WI38 (cell line): ENCODE results near the gene INTS11.

Experiments
- H3K4me3 ChIP-seq: 2 replicates; pipeline ENCODE4 v1.5.1; 2011; ENCODE audit warnings: low read depth, mild to moderate bottlenecking, control low read depth, low read length
- TF ChIP-seq, protein P1 (sequence below): IDR thresholded peaks from 2 replicates; pipeline ENCODE4 v1.5.1; 2012; ENCODE audit warnings: low read depth, mild to moderate bottlenecking, control low read depth, low read length

The INTS11 gene

DNA sequence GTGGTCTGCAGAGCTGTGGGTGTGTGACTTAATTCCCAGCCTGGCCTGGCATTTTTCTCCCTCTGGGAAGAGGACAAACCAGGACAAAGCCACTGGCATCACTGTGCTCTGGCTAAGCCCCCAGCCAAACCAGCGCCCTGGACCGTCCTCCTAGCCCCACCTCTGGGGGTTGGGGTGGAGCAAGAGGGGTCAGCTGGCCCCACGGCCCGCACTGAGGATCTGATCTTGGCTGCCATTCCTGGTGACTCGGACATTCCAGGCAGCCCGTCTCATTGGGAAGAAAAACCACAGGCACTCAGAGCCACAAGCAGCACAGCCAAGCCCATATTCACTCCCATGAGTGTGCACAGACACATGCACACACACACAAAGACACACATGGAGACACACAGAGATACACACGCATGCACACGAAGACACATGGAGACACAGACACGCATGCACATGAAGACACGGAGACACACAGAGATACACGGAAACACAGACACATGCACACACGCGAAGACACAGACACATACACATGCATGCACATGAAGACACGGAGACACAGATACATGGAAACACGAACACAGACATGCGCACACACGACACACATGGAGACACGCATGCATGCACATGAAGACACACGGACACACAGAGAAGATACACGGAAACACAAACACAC is 36.2 kb upstream of the INTS11 start:
- no peak overlapping the region for H3K4me3 ChIP-seq
- TF ChIP-seq, protein P1, sequence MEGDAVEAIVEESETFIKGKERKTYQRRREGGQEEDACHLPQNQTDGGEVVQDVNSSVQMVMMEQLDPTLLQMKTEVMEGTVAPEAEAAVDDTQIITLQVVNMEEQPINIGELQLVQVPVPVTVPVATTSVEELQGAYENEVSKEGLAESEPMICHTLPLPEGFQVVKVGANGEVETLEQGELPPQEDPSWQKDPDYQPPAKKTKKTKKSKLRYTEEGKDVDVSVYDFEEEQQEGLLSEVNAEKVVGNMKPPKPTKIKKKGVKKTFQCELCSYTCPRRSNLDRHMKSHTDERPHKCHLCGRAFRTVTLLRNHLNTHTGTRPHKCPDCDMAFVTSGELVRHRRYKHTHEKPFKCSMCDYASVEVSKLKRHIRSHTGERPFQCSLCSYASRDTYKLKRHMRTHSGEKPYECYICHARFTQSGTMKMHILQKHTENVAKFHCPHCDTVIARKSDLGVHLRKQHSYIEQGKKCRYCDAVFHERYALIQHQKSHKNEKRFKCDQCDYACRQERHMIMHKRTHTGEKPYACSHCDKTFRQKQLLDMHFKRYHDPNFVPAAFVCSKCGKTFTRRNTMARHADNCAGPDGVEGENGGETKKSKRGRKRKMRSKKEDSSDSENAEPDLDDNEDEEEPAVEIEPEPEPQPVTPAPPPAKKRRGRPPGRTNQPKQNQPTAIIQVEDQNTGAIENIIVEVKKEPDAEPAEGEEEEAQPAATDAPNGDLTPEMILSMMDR: no peak

DNA sequence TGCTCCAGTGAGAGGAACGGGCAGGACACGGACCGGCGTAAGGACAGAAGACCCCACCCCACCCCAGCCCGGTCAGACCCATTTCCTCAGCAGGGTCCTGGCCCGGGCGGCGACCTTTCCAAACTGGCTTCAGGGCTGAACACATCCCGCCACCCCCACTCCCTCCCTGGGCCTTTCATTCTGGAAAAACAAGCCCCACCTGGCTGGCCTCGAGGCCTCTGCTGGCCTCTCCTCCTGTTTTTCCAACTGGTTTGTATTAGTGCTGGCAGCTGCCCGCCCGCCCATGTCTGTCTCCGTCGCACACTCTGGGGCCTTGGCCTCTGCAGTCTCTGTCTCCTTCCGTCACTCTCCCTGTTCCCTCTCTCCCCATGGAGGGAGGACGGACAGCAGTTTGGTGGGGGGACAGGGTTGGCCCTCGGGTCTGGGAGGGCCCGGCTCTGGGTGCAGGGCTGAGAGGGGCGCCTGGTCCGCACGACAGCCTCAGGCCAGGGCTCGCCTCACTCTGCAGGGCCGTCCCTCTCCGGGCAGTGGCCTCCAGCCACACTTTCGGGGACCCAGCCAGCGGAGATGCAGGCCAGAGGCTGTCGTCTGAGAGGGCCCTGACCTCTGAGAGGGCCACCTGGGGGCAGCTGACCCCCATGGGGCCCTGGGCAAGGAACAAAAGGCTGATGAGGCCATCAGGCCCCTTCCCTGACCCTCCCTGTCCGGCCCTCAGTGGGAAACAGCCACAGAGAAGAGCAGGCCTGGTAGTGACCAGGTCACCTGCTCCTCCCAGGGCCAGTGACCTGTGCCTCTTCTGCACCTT is 35.4 kb upstream of the INTS11 start:
- H3K4me3 ChIP-seq: no peak overlapping the region
- TF ChIP-seq, protein P1: no peak

DNA sequence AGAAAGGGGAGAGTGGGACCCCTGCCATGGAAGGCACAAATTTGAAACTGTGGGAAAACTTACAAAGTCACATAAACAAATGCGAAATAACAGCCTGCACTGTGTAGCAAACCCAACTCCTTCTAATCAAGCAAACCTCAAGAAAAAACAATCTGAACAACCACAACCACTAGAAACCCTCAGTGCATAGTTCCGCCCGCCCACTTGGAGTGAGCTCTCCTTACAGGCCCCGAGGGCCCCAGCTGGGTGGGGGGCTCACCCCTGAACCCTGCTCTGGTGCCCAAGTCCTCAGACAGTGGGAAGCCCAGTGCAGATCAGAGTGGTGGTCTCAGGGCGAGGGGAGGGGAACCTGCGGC is 34.8 kb upstream of the INTS11 start:
- TF ChIP-seq, protein P1: no peak
- peak overlapping the region; percentile 96 for H3K4me3 ChIP-seq

DNA sequence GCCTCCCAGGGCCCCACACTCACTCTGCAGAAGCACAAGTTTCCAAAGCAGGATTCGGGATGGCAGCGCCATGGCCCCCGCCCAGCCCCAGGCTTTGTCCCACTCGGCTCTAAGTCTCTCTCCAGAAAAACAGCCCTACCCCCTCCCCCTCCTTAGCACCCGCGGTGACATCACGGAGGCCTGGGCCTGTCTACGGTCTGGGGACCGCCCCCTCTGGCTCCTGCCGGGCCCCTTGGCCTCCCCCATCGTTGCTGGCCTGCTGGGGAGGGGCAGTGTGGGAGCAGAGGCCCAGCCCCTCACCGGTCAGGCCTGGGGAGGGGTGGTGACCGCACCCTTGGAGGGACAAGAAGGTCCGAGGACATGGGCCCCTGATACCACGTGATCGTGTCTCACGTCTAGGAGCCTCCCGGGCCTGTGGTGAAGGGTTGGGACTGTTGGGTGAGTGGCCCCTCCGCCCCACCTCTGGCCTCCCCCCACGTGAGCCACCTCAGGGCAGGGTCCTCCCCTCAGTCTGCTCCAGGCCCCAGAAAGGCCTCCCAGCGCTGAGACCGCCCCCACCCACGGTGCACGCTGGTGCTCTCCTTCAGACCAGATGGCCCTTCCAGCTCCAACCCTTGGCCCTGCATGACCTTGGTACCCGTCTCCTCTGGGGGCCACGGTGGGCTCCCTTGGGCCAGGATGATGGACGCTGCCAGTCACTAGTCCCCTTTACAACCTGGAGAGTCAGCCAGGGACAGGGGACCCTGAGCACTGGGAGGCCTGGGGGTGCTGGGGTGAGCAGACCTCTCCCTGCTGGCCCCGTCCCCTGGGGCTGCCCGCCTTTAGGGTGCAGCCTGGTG is 34.2 kb upstream of the INTS11 start, which contains the start of gene MXRA8:
TSS of gene MXRA8 (minus strand) at position 123 of the 839 bp plus-strand sequence. CDS start at position 72, 51 bp downstream.
- peak within 1 kb of the TSS; percentile 96 for H3K4me3 ChIP-seq

DNA sequence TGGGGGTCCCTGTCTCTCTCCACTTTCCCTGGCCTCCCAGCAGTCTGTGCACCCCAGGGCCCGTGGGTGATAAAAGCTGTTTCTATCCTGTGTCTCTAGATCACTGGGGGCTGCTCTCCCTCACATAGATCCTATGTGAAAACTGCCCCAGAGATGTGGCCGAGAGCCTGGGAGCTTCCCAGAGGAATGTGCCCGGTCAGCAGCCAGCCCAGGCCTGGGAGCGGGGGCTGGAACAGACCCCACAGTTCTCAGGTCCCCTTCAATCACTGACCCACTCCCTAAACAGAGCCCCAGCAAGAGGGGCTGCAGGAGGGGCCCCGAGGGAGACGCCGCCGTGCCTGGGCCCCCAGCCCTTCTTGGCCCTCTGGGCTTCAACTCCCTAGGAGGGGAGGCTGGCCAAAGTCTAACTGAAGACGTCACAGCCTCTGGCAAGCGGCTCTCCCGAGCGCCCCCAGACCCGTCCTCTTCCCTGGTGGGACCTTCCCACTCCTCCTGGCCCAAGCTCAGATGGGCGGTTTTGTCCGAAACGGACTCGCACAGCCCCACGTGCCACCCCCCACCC is 33.5 kb upstream of the INTS11 start:
- TF ChIP-seq, protein P1: no peak
- H3K4me3 ChIP-seq: peak overlapping the region; percentile 96

More for the DNA sequence above, 34.2 kb upstream of the INTS11 start, which contains the start of gene MXRA8:
- TF ChIP-seq, protein P1: no peak

DNA sequence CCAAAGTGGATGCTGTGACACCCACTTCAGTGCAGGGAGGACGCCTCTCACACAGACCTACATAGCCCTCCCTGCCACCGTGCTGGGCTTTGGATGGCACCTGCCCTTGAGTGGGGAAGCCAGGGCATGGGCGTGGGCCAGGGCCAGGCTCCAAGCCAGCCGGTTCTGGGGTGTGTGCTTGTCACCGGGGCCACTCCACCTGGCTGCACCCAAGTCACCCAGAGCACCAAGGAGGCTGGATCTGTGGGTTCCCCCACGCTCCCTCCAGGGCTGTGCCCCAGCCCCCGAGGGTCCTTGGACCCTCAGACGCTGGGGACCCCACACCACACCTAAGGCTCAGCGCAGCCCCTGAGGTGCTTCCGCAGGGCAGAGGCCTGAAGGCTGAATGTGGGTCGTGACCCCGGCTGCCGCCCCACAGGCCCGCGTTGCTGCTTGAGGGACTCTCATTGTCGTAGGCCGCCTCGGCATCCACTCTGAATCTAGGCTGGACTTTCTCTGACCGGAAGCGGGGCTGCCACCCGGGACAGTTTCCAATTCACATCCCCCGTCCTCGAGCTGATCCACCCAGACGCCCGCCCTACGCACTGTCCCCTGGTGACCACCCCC is 32.4 kb upstream of the INTS11 start:
- TF ChIP-seq, protein P1: no peak
- peak overlapping the region; percentile 96 for H3K4me3 ChIP-seq
